ENCODE results near the gene HSD11B2.

- TF ChIP-seq MYC (IDR thresholded peaks at IDR 0.05; ENCODE audit: low read depth, low read length) (no peak), MAX (IDR thresholded peaks at IDR 0.05; ENCODE audit: low read depth, low read length) (no peak), CTCF (IDR thresholded peaks at IDR 0.05; ENCODE audit: low read depth, low read length) (no peak), POLR2A (IDR thresholded peaks at IDR 0.05; ENCODE audit: extremely low read depth, insufficient read length) (no peak)
Observed at GRCh38 chr16:67407176-67407787, 23.6 kb upstream of the HSD11B2 start.

Measured in NB4 (cell line).